H9 (cell line): ENCODE measurements around the gene MICOS13. TPM values are rescaled to one million over a fixed set of nuclear protein-coding genes. Genes with fewer than 3 reads are reported as not detected.

ENCODE experiments used
- DNase-seq: peaks from one replicate; pipeline ENCODE4 v3.0.0-alpha.2; 2017
- H2AFZ ChIP-seq: one replicate; pipeline ENCODE4 v1.6.1; 2013; ENCODE audit warnings: mild to moderate bottlenecking, low read length, control low read depth, moderate library complexity
- H2AK5ac ChIP-seq: 2 replicates; pipeline ENCODE4 v1.6.1; 2013; ENCODE audit warnings: low read length, control low read depth, mixed read lengths; ENCODE audit not compliant: insufficient read length
- H2BK120ac ChIP-seq: one replicate; pipeline ENCODE4 v1.6.1; 2013; ENCODE audit warnings: low read depth, mild to moderate bottlenecking, low read length, control low read depth, inconsistent platforms; ENCODE audit not compliant: poor library complexity, severe bottlenecking
- H2BK12ac ChIP-seq: 2 replicates; pipeline ENCODE4 v1.6.1; 2013; ENCODE audit warnings: low read length, control low read depth, mixed read lengths, low read depth; ENCODE audit not compliant: insufficient read length
- H2BK15ac ChIP-seq: 2 replicates; pipeline ENCODE4 v1.6.1; 2013; ENCODE audit warnings: low read depth, low read length, control low read depth
- H2BK20ac ChIP-seq: one replicate; pipeline ENCODE4 v1.6.1; 2013; ENCODE audit warnings: low read depth, mild to moderate bottlenecking, low read length, control low read depth, inconsistent platforms; ENCODE audit not compliant: poor library complexity, severe bottlenecking
- H2BK5ac ChIP-seq: 2 replicates; pipeline ENCODE4 v1.6.1; 2013; ENCODE audit warnings: low read length, control low read depth, mixed read lengths; ENCODE audit not compliant: insufficient read length
- H3K14ac ChIP-seq: 2 replicates; pipeline ENCODE4 v1.6.1; 2013; ENCODE audit warnings: low read length, control low read depth; ENCODE audit not compliant: insufficient read depth
- H3K18ac ChIP-seq: 2 replicates; pipeline ENCODE4 v1.6.1; 2013; ENCODE audit warnings: low read depth, mild to moderate bottlenecking, mixed read lengths, low read length, control low read depth; ENCODE audit not compliant: insufficient read length
- H3K23ac ChIP-seq: 2 replicates; pipeline ENCODE4 v1.6.1; 2013; ENCODE audit warnings: low read length, control low read depth, mixed read lengths, low read depth; ENCODE audit not compliant: insufficient read length
- H3K23me2 ChIP-seq: 2 replicates; pipeline ENCODE4 v1.6.1; 2013; ENCODE audit warnings: low read depth, mild to moderate bottlenecking, mixed read lengths, low read length, control low read depth; ENCODE audit not compliant: insufficient read length, poor library complexity, severe bottlenecking
- H3K27ac ChIP-seq: 2 replicates; pipeline ENCODE4 v1.5.1; 2013; ENCODE audit warnings: low read length, control low read depth, mixed read lengths, low read depth; ENCODE audit not compliant: insufficient read length
- H3K27me3 ChIP-seq: 2 replicates; pipeline ENCODE4 v1.6.1; 2013; ENCODE audit warnings: low read length, control low read depth, inconsistent platforms; ENCODE audit not compliant: insufficient read depth
- H3K4ac ChIP-seq: 2 replicates; pipeline ENCODE4 v1.6.1; 2013; ENCODE audit warnings: low read depth, mild to moderate bottlenecking, control low read depth, inconsistent platforms, low read length, moderate library complexity
- H3K4me1 ChIP-seq: 2 replicates; pipeline ENCODE4 v1.6.1; 2013; ENCODE audit warnings: low read length, control low read depth, inconsistent platforms; ENCODE audit not compliant: insufficient read depth
- H3K4me2 ChIP-seq: 2 replicates; pipeline ENCODE4 v1.6.1; 2013; ENCODE audit warnings: low read length, control low read depth, mixed read lengths; ENCODE audit not compliant: insufficient read length, insufficient read depth
- H3K56ac ChIP-seq: 2 replicates; pipeline ENCODE4 v1.6.1; 2013; ENCODE audit warnings: low read depth, mild to moderate bottlenecking, mixed read lengths, low read length, control low read depth; ENCODE audit not compliant: insufficient read length
- H3K79me1 ChIP-seq: 2 replicates; pipeline ENCODE4 v1.6.1; 2013; ENCODE audit warnings: low read depth, mild to moderate bottlenecking, moderate library complexity, low read length, control low read depth, inconsistent platforms; ENCODE audit not compliant: insufficient read depth, poor library complexity, severe bottlenecking
- H3K79me2 ChIP-seq: 2 replicates; pipeline ENCODE4 v1.6.1; 2013; ENCODE audit warnings: low read length, control low read depth, inconsistent platforms; ENCODE audit not compliant: insufficient read depth
- H3K9ac ChIP-seq: 2 replicates; pipeline ENCODE4 v1.6.1; 2013; ENCODE audit warnings: low read length, control low read depth, mixed read lengths; ENCODE audit not compliant: insufficient read length; ENCODE audit errors: extremely low read depth
- H3K9me3 ChIP-seq: one replicate; pipeline ENCODE4 v1.6.1; 2013; ENCODE audit warnings: low read depth, low read length, inconsistent platforms; ENCODE audit not compliant: control insufficient read depth
- H3T11ph ChIP-seq: one replicate; pipeline ENCODE4 v1.6.1; 2013; ENCODE audit warnings: mild to moderate bottlenecking, low read length, control low read depth, inconsistent platforms
- H4K20me1 ChIP-seq: one replicate; pipeline ENCODE4 v1.6.1; 2013; ENCODE audit not compliant: control insufficient read depth, insufficient read length, insufficient read depth
- H4K5ac ChIP-seq: 2 replicates; pipeline ENCODE4 v1.6.1; 2013; ENCODE audit warnings: low read depth, mild to moderate bottlenecking, mixed read lengths, low read length, control low read depth; ENCODE audit not compliant: insufficient read length
- H4K8ac ChIP-seq: replicated peaks from 2 replicates; pipeline ENCODE4 v1.6.1; 2013; ENCODE audit warnings: low read length, control low read depth, mixed read lengths, low read depth; ENCODE audit not compliant: insufficient read length
- H4K91ac ChIP-seq: 2 replicates; pipeline ENCODE4 v1.6.1; 2013; ENCODE audit warnings: low read depth, mild to moderate bottlenecking, moderate library complexity, mixed read lengths, low read length, control low read depth; ENCODE audit not compliant: insufficient read length
- H3K27ac Mint-ChIP-seq, 3 experiments: 2 replicates in 2 of 3; 3 replicates in 1 of 3; pipeline ENCODE4 v1.8.0; 2020 to 2021; ENCODE audit warnings: mixed read lengths in 3 of 3, mild to moderate bottlenecking in 1 of 3, moderate library complexity in 1 of 3
- H3K27me3 Mint-ChIP-seq: 2 replicates; pipeline ENCODE4 v1.8.0; 2021; ENCODE audit warnings: low read depth, mild to moderate bottlenecking, moderate library complexity, mixed read lengths
- H3K36me3 Mint-ChIP-seq, 3 experiments: 2 replicates in 2 of 3; 3 replicates in 1 of 3; pipeline ENCODE4 v1.8.0; 2020 to 2021; ENCODE audit warnings: low read depth in 3 of 3, mixed read lengths in 3 of 3; ENCODE audit not compliant: insufficient read depth in 1 of 3
- H3K4me1 Mint-ChIP-seq, 2 experiments: 2 replicates each; pipeline ENCODE4 v1.8.0; 2020; ENCODE audit warnings: mixed read lengths in 2 of 2
- H3K4me3 Mint-ChIP-seq, 2 experiments: 2 replicates in 1 of 2; 3 replicates in 1 of 2; pipeline ENCODE4 v1.8.0; 2020 to 2021; ENCODE audit warnings: mild to moderate bottlenecking in 2 of 2, mixed read lengths in 2 of 2, moderate library complexity in 1 of 2
- H3K9me3 Mint-ChIP-seq, 2 experiments: 2 replicates in 1 of 2; 3 replicates in 1 of 2; pipeline ENCODE4 v1.8.0; 2020; ENCODE audit warnings: mild to moderate bottlenecking in 2 of 2, mixed read lengths in 2 of 2, moderate library complexity in 1 of 2
- WGBS: extraction: QIAGEN DNeasy Blood & Tissue Kit; methylation state at CpG from one replicate; pipeline ENCODE4 v1.1.7; 2013; ENCODE audit warnings: missing lambda C conversion rate, low lambda C conversion rate, mixed read lengths; ENCODE audit not compliant: insufficient read length; ENCODE audit errors: extremely low coverage; 5-methylcytosine and 5-hydroxymethylcytosine counted together
- total RNA-seq: library from RNA; stranded (reverse); gene quantifications from 2 replicates; pipeline ENCODE4 v1.2.1, GENCODE V29; 2021
- TF ChIP-seq, protein P1 (sequence below): fragments of 200-600 bp; sonication (generic); conservative IDR thresholded peaks from 3 replicates; pipeline ENCODE4 v1.8.0; 2021; ENCODE audit warnings: antibody characterized with exemption, mild to moderate bottlenecking

The MICOS13 gene
- total RNA-seq, 1 experiment from 2014 or later: 23.8 TPM

- Histone ChIP-seq H3K4me2 (no peak overlapping the region), H2AK5ac (no peak overlapping the region), H3K56ac (no peak overlapping the region), H2BK12ac (no peak overlapping the region), H2BK120ac (no peak overlapping the region), H3K23ac (no peak overlapping the region), H3K4me1 (no peaks in the 10 kb centered on the region), H3K27ac (no peak overlapping the region), H2BK5ac (no peak overlapping the region), H3K79me2 (peaks cover 14% of the 10 kb centered on the region; the same call in 1 of the 2 replicates), H2AFZ (no peak overlapping the region), H3K4ac (no peak overlapping the region), H2BK15ac (no peak overlapping the region), H2BK20ac (no peak overlapping the region), H4K5ac (no peak overlapping the region), H3K23me2 (peaks cover 5% of the 10 kb centered on the region), H4K91ac (no peak overlapping the region), H3K27me3 (no peaks in the 10 kb centered on the region), H3K18ac (no peak overlapping the region), H4K20me1 (no peaks in the 10 kb centered on the region), H4K8ac (no peak overlapping the region), H3K9ac (no peak overlapping the region), H3T11ph (no peak overlapping the region), H3K79me1 (no peaks in the 10 kb centered on the region), H3K9me3 (no peaks in the 10 kb centered on the region), H3K14ac (no peak overlapping the region)
- TF ChIP-seq, protein P1, sequence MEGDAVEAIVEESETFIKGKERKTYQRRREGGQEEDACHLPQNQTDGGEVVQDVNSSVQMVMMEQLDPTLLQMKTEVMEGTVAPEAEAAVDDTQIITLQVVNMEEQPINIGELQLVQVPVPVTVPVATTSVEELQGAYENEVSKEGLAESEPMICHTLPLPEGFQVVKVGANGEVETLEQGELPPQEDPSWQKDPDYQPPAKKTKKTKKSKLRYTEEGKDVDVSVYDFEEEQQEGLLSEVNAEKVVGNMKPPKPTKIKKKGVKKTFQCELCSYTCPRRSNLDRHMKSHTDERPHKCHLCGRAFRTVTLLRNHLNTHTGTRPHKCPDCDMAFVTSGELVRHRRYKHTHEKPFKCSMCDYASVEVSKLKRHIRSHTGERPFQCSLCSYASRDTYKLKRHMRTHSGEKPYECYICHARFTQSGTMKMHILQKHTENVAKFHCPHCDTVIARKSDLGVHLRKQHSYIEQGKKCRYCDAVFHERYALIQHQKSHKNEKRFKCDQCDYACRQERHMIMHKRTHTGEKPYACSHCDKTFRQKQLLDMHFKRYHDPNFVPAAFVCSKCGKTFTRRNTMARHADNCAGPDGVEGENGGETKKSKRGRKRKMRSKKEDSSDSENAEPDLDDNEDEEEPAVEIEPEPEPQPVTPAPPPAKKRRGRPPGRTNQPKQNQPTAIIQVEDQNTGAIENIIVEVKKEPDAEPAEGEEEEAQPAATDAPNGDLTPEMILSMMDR: no peak
- H3K27ac Mint-ChIP-seq: peak overlapping the region in 2 of 3 experiments; percentile 53 to 90; a peak in 3 of 7 replicates
- H3K4me3 Mint-ChIP-seq: peak overlapping the region; percentile 98 to 100; a peak in 4 of 5 replicates
- H3K4me1 Mint-ChIP-seq: peaks cover 4 to 12% of the 10 kb centered on the region in 2 experiments
- H3K27me3 Mint-ChIP-seq: peaks cover 12% of the 10 kb centered on the region
- peaks cover 5 to 6% of the 10 kb centered on the region in 2 experiments; a peak in 2 of 5 replicates for H3K9me3 Mint-ChIP-seq
- peak; percentile 30 for DNase-seq
- no CpG with 5 or more reads among the region's 7 CpGs for WGBS
- peaks cover 35 to 65% (median 49%) of the 10 kb centered on the region in 3 experiments for H3K36me3 Mint-ChIP-seq
Observed at GRCh38 chr19:5692723-5693194, 12.4 kb upstream of the MICOS13 start.
